ENCODE data around the gene RANBP17. TPM values are rescaled to one million over a fixed set of nuclear protein-coding genes. Genes with fewer than 3 reads are reported as not detected.

Gene RANBP17
- total RNA-seq, 2 experiments from 2014 or later: not detected

DNA sequence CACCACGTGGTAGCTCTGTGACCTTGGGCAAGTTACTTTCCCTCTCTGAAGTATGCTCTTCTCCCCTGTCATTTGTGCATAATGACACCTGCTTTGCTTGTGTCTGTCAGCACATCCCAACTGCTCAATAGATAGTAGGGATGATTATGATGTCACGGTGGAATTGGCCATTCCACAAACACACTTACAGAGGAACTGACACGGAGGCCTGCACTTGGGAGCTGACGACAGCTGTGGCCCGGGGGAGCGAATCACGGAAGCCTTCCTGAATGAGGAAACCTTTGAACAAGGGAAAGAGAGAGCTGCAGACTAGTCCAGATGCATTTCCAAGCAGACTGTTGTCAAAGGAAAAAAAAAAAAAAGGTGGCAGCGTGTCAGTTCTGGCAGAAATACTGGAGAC lies 468.2 kb downstream of the RANBP17 start:
- ChIA-PET POLR2A (no interaction called here), CTCF (interaction anchor here (0.7 to 0.8 kb wide), 2 partner anchors 9 to 1955 kb away, joined by 3 read pairs; no protein-coding TSS in a partner anchor)

- POLR2A ChIA-PET: no interaction called here
- CTCF ChIA-PET: no interaction called here
Measured at GRCh38 chr5:171335616-171336015, 473.8 kb downstream of the RANBP17 start.

GRCh38 chr5:171336521-171337209 lies 474.8 kb downstream of the RANBP17 start:
- ChIA-PET CTCF (interaction anchor here (0.6 kb wide), 1 partner anchor 129 kb away, joined by 3 read pairs; no protein-coding TSS in a partner anchor), POLR2A (no interaction called here)

GRCh38 chr5:171337210-171337569 lies 475.4 kb downstream of the RANBP17 start:
- POLR2A ChIA-PET: no interaction called here
- CTCF ChIA-PET: no interaction called here

GRCh38 chr5:171340042-171340441 lies 478.2 kb downstream of the RANBP17 start:
- CTCF ChIA-PET: interaction anchor here (2.1 kb wide), 1 partner anchor 133 kb away, joined by 6 read pairs; no protein-coding TSS in a partner anchor
- POLR2A ChIA-PET: no interaction called here

DNA sequence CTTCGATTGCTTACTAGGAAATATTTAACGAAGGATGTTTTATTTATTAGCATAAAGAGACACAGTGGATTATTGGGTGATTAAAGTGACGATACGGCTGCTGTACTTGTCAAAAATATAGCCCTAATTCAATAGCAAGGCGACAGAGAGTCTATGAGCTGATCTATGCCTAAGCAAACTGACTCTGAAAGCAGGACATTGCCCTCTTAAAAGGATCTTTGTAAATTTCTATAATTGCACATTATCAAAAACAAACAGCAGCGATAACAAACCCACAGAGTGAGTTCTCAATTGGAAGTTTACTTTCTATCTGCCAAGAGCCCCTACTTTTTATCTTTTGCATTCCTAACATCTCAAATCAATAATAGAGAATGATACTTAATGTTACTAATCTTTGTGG lies 478.7 kb downstream of the RANBP17 start:
- ChIA-PET CTCF (interaction anchor here (2.1 kb wide), 1 partner anchor 133 kb away, joined by 6 read pairs; no protein-coding TSS in a partner anchor), POLR2A (no interaction called here)

- POLR2A ChIA-PET: no interaction called here
- CTCF ChIA-PET: interaction anchor here (1.3 to 2.0 kb wide), 3 partner anchors 9 to 70 kb away, joined by 5 to 7 read pairs (median 6); no protein-coding TSS in a partner anchor
Measured at GRCh38 chr5:171342362-171343111, 480.7 kb downstream of the RANBP17 start.

DNA sequence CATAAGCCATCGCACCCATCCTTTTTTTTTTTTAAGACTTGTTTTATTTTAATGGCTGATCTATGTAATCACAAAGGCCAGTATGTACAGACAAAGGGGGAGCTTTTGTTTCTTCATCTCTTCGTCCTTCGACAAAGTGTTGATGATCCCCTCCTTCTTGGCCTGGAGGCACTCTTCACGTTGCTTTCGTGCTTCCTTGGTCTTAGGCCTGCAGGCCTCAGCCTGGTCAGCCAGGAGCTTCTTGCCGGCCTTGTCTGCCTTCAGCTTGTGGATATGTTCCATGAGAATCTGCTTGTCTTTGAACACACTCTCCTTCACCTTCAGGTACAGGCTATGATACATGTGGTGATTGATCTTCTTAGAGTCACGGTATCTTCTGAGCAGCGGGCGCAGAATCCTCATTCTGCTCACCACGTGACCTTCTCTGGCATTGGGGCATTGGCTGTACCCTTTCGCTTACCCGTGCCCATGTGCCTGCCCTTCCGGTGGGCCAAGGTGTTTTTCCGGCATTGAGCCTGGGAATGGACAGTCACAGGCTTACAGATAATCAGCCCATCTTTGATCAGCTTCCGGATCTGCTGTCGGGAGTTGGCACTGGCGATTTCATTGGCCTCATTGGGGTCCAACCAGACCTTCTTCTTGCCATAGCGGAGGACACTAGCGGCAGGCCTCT lies 483.3 kb downstream of the RANBP17 start:
- ChIA-PET CTCF (no interaction called here), POLR2A (no interaction called here)

Other genes starting within 250 kb of the RANBP17 start
- not detected for gene GABRP, start 78.3 kb upstream of the RANBP17 start, total RNA-seq

Data from activated CD8-positive, alpha-beta memory T cell treated with anti-CD3 and anti-CD28 coated beads for 36 hours (primary cell).